ENCODE measurements around the gene C6orf89. TPM values are rescaled to one million over a fixed set of nuclear protein-coding genes. Genes with fewer than 3 reads are reported as not detected.
A peak's percentile ranks its signal among the peaks of the same experiment; 100 is the strongest.

C6orf89 gene
- 15.7 TPM for polyA plus RNA-seq (2012; ENCODE audit: low read depth, missing spikeins)

- FAIRE-seq (peak; percentile 96), DNase-seq (ENCODE audit: insufficient read length, low spot score) (peak; percentile 72)
- TF ChIP-seq TAF1 (IDR thresholded peaks at IDR 0.05; ENCODE audit: low read depth, low read length), result no peak; the same call in 1 of the 2 replicates
- TF ChIP-seq POLR2A (IDR thresholded peaks at IDR 0.05; ENCODE audit: low read depth, low read length), result peak; percentile 68
- no peak for TF ChIP-seq POU2F2 (IDR thresholded peaks at IDR 0.05; ENCODE audit: low read depth, low read length)
- TF ChIP-seq POLR2AphosphoS5 (IDR thresholded peaks at IDR 0.05; ENCODE audit: low read depth, low read length), result peak; percentile 71
- peak; percentile 55; the same call in 1 of the 2 replicates for TF ChIP-seq SPI1 (IDR thresholded peaks at IDR 0.05; ENCODE audit: low read depth, low read length)
These were observed at the start of gene C6orf89 for GRCh38 chr6:36885461-36886401. C6orf89 (plus strand) TSS chr6:36885952; CDS start chr6:36899445, 13,493 bp downstream.

GRCh38 chr6:36836111-36837021 lies 49.4 kb upstream of the C6orf89 start:
- DNase-seq (ENCODE audit: insufficient read length, low spot score), result no peak
- FAIRE-seq, result no peak
- TF ChIP-seq PAX5 (IDR thresholded peaks at IDR 0.05; ENCODE audit: insufficient read depth, low read length, severe bottlenecking) (no peak), SPI1 (IDR thresholded peaks at IDR 0.05; ENCODE audit: low read depth, low read length) (no peak), POU2F2 (IDR thresholded peaks at IDR 0.05; ENCODE audit: low read depth, low read length) (no peak), POLR2A (IDR thresholded peaks at IDR 0.05; ENCODE audit: low read depth, low read length) (no peak), TAF1 (IDR thresholded peaks at IDR 0.05; ENCODE audit: low read depth, low read length) (no peak)

GRCh38 chr6:36837022-36837339 lies 48.8 kb upstream of the C6orf89 start:
- TF ChIP-seq TAF1 (IDR thresholded peaks at IDR 0.05; ENCODE audit: low read depth, low read length) (no peak), PAX5 (IDR thresholded peaks at IDR 0.05; ENCODE audit: insufficient read depth, low read length, severe bottlenecking) (no peak), POLR2AphosphoS5 (IDR thresholded peaks at IDR 0.05; ENCODE audit: low read depth, low read length) (no peak), POU2F2 (IDR thresholded peaks at IDR 0.05; ENCODE audit: low read depth, low read length) (no peak), POLR2A (IDR thresholded peaks at IDR 0.05; ENCODE audit: low read depth, low read length) (no peak), SPI1 (IDR thresholded peaks at IDR 0.05; ENCODE audit: low read depth, low read length) (no peak)
- FAIRE-seq (no peak), DNase-seq (ENCODE audit: insufficient read length, low spot score) (no peak)

DNA sequence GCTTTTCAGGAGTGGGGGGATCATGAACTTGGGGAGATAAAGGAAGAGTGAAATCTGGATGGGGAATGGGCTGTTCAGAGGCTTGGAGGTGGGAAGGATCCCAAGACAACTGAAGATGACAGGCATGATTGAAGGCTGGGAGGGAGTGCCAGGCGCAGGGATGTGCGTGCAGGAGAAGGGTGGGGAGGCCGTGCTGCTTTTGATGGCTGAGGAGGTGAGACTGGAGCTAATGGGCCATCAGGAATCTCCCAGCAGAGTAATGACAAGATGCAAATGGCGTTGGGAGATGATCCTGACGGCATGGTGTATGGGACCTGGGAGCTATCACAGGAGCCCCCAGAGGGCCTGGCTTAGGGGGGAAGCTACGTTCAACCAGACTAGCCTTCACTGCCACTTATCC lies 48.1 kb upstream of the C6orf89 start:
- TF ChIP-seq TAF1 (IDR thresholded peaks at IDR 0.05; ENCODE audit: low read depth, low read length), result no peak
- no peak for TF ChIP-seq SPI1 (IDR thresholded peaks at IDR 0.05; ENCODE audit: low read depth, low read length)
- TF ChIP-seq POLR2AphosphoS5 (IDR thresholded peaks at IDR 0.05; ENCODE audit: low read depth, low read length), result no peak
- no peak for TF ChIP-seq POLR2A (IDR thresholded peaks at IDR 0.05; ENCODE audit: low read depth, low read length)
- TF ChIP-seq PAX5 (IDR thresholded peaks at IDR 0.05; ENCODE audit: insufficient read depth, low read length, severe bottlenecking), result no peak
- TF ChIP-seq POU2F2 (IDR thresholded peaks at IDR 0.05; ENCODE audit: low read depth, low read length), result no peak
- FAIRE-seq (no peak), DNase-seq (ENCODE audit: insufficient read length, low spot score) (no peak)

- FAIRE-seq, result no peak
- no peak for TF ChIP-seq SPI1 (IDR thresholded peaks at IDR 0.05; ENCODE audit: low read depth, low read length)
- TF ChIP-seq TAF1 (IDR thresholded peaks at IDR 0.05; ENCODE audit: low read depth, low read length), result no peak
- no peak for TF ChIP-seq POLR2AphosphoS5 (IDR thresholded peaks at IDR 0.05; ENCODE audit: low read depth, low read length)
- TF ChIP-seq POU2F2 (IDR thresholded peaks at IDR 0.05; ENCODE audit: low read depth, low read length), result no peak
- no peak for TF ChIP-seq PAX5 (IDR thresholded peaks at IDR 0.05; ENCODE audit: insufficient read depth, low read length, severe bottlenecking)
- no peak for TF ChIP-seq POLR2A (IDR thresholded peaks at IDR 0.05; ENCODE audit: low read depth, low read length)
- no peak for DNase-seq (ENCODE audit: insufficient read length, low spot score)
These were observed 46.6 kb upstream of the C6orf89 start, which contains the start of gene CPNE5 for GRCh38 chr6:36838896-36839748. CPNE5 (minus strand) TSS chr6:36839444; CDS start chr6:36839377, 67 bp downstream.

- TF ChIP-seq POLR2A (IDR thresholded peaks at IDR 0.05; ENCODE audit: low read depth, low read length) (no peak), SPI1 (IDR thresholded peaks at IDR 0.05; ENCODE audit: low read depth, low read length) (no peak), TAF1 (IDR thresholded peaks at IDR 0.05; ENCODE audit: low read depth, low read length) (no peak), POU2F2 (IDR thresholded peaks at IDR 0.05; ENCODE audit: low read depth, low read length) (no peak), PAX5 (IDR thresholded peaks at IDR 0.05; ENCODE audit: insufficient read depth, low read length, severe bottlenecking) (no peak), POLR2AphosphoS5 (IDR thresholded peaks at IDR 0.05; ENCODE audit: low read depth, low read length) (no peak)
- DNase-seq (ENCODE audit: insufficient read length, low spot score) (peak; percentile 70), FAIRE-seq (no peak)
These were observed 45.9 kb upstream of the C6orf89 start for GRCh38 chr6:36839749-36840431.

DNA sequence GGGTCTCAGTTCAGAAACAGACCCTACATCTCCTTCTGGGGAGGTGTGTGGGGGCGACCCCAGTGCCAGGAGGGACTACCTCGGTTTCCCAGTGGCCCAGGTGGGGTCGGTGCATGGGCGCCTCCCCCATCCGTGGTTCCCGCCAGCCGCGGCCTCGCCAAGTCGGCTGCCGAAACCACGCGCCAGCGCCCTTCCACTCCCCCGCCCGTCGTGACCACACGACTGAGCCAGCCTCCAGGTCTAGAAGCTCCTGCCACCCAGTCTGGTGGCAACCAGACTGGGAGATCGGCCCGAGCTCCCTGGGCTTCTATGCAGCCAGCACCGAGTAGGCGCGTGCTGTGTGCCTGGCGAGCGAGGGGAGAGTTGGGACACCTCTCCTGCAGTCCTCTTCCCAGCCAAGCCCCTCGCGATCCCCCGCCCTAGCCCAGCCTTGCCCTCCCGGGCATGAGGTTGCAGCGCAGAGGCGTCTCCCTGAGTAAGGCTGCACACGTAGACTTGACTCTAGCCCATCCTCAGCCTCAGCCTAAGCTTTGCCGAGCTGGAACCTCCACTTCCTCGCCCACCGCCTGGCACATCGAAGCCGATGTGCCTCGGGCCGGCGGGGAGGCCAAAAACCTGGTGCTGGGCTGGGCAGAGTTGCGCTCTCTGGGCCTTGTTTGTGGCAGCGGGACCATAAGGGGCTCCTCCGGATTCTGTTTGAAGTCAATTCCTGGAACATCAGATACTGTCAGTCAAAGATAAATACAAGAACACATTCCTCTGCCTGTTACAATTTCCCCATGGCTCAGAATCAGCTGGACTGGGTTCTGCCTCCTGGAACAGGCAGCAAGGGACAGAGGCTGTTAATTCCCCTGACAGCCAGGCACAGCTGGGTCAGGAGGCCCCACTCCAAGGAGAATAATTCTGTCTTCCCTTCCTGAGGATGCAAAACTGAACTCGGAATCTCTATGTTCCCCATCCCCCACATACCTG lies 45.0 kb upstream of the C6orf89 start:
- peak; percentile 27 for DNase-seq (ENCODE audit: insufficient read length, low spot score)
- FAIRE-seq, result peak; percentile 5
- TF ChIP-seq POLR2AphosphoS5 (IDR thresholded peaks at IDR 0.05; ENCODE audit: low read depth, low read length) (no peak), POU2F2 (IDR thresholded peaks at IDR 0.05; ENCODE audit: low read depth, low read length) (no peak), SPI1 (IDR thresholded peaks at IDR 0.05; ENCODE audit: low read depth, low read length) (no peak), PAX5 (IDR thresholded peaks at IDR 0.05; ENCODE audit: insufficient read depth, low read length, severe bottlenecking) (no peak), TAF1 (IDR thresholded peaks at IDR 0.05; ENCODE audit: low read depth, low read length) (no peak), POLR2A (IDR thresholded peaks at IDR 0.05; ENCODE audit: low read depth, low read length) (no peak)
